HG03460 (cell line): ENCODE data around the gene RABGGTB.
"Not testable (repeated sequence)": the region's sequence is repeated elsewhere in the genome, so short reads cannot be mapped to it uniquely, and the experiment has no call there.

Experiments used
- ATAC-seq: cut with Tn5 transposase; IDR thresholded peaks from one replicate; pipeline ENCODE4 v1.9.1; 2021; ENCODE audit not compliant: unreplicated experiment

Gene RABGGTB

DNA sequence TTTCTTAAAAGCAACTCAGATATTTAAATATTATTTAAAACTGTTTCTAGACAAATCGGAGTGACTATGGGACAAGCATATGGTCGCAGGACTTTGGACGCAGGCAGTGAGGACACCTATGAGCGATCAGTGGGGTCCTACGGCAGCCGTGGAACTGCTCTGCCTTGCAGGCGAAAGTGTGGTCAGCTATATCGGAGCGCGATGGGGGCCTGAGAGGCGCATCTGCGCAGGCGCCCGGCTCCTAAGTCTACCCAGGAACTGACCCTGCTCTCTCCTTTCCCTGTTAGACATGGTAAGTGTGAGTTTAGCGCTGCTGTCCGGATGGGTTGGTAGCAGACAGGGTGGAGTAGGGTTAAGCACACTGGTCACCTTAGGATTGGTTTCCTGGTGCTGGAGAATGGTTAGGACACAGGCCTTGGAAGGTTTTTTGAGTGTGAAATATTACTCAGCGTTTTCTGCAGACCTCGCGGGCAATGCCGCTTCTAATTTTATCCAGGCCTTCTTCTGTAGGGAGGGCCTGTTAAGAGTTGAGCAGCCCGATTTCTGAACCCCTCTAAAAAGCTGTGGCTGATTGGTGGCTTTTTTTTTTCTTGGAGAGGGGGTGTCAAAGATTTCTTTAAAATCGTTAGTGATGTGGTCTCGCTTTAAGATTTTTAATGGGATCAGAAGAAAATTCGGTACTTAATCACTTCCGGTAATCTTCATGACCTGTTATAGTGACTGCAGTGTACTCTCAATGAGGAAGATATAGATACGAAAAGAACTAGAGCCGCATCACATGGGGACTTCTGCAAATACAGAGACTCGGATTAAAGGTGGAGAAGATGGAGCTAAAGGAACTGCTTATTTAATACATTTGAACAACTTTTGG lies at the start of gene RABGGTB:
RABGGTB (plus strand) TSS at position 274 of the 871 bp plus-strand sequence; CDS start at position 290, 16 bp downstream.
- ATAC-seq = peak; percentile 72

DNA sequence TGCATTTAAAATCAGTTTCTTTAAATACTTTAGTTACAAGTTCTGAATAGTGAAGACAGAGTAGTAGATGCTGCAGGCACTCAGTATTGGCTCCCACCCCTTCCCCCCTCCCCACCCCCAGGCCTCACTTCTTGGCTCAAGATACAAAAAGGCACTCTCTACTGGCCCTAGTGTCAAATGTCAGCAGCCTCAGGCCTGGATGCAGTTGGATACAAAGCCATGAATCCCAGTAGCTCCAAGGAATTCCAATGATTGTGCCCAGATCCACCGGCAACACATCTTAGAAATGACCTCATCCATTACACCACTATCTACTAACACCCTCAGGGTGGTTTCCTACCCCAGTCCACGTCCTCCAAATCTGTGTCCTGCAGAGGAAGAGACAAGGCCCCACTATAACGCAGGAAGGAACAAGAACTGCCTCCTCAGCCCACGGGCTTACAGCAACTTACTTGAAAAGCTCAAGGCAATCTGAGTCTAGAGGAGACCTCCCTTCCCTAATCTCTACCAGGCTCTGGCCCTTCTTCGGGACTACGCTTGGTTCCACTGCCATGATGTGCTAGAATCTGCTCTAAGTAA lies 43.9 kb upstream of the RABGGTB start:
- no peak for ATAC-seq

- peak; percentile 62 for ATAC-seq
Measured at GRCh38 chr1:75745276-75745675, 40.8 kb upstream of the RABGGTB start.

GRCh38 chr1:75757210-75757609 lies 28.8 kb upstream of the RABGGTB start:
- not testable (repeated sequence) for ATAC-seq

GRCh38 chr1:75758543-75758942 lies 27.5 kb upstream of the RABGGTB start:
- not testable (repeated sequence) for ATAC-seq

GRCh38 chr1:75764057-75764655 lies 21.9 kb upstream of the RABGGTB start:
- ATAC-seq = no peak

DNA sequence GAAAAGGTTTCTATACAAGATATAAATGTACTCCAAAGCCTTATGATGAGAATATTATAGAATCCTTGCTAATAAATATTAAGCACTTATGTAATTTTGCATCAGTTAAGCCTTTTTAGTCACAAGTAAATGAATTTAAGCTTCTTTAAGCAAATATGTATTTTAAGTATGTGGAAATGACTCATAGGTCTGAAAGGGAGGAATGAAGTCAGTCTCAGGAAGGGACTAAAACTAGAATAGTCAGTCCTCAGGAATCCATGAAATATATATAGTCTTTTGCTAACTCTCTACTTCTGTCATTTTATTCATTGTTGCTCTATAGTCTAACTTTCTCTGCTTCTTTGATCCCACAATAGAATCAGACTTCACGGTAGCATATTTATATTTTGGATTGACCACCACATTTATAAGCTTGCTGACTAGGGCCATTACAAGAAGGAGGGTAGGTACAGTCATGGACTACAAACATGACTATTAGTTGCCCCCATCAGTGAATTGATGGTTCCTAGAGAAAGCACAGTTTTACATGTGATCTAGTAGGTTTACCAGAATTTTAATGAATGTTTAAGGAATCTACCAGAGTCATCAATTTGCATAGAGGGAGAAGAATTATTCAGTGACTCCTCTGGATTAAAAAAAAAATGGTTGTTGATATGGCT lies 20.2 kb upstream of the RABGGTB start:
- ATAC-seq = no peak

DNA sequence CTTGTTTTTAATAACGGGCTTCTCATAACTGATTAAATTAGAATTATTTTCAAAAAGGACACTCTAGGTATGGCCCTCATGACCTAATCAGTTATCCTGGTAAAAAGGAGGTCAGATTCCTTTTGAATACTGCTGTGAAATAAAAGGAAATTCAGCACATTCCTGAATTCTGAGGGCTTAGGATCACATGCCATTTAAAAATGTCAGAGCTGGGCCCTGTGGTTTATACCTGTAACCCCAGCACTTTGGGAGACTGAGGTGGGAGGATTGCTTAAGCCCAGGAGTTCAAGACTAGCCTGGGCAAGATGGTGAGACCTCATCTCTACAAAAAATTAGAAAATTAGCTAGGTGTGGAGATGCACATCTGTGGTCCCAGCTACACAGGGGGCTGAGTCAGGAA lies 18.0 kb upstream of the RABGGTB start:
- no peak for ATAC-seq

- ATAC-seq = no peak
Measured at GRCh38 chr1:75770761-75771160, 15.3 kb upstream of the RABGGTB start.

- no peak for ATAC-seq
Measured at GRCh38 chr1:75771978-75772377, 14.1 kb upstream of the RABGGTB start.

DNA sequence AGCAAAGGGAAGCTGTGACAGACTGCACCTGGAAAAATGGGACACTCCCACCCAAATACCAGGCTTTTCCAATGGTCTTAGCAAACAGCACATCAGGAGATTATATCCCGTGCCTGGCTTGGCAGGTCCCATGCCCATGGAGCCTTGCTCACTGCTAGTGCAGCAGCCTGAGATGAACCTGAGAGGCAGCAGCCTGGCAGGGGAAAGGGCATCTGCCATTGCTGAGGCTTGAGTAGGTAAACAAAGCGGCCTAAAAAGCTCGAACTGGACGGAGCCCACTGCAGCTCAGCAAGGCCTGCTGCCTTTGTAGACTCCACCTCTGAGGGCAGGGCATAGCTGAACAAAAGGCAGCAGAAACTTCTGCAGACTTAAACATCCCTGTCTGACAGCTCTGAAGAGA lies 8.2 kb upstream of the RABGGTB start:
- ATAC-seq = not testable (repeated sequence)

- not testable (repeated sequence) for ATAC-seq
Measured at GRCh38 chr1:75778694-75779093, 7.4 kb upstream of the RABGGTB start.

GRCh38 chr1:75780183-75780582 lies 5.9 kb upstream of the RABGGTB start:
- not testable (repeated sequence) for ATAC-seq

DNA sequence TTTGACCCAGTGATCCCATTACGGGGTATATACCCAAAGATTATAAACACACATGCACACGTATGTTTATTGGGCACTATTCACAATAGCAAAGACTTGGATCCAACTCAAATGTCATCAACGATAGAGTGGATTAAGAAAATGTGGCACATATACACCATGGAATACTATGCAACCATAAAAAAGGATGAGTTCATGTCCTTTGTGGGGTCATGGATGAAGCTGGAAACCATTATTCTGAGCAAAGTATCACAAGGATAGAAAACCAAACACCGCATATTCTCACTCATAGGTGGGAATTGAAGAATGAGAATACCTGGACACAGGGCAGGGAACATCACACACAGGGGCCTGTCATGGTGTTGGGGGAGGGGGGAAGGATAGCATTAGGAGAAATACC lies 2.1 kb upstream of the RABGGTB start:
- ATAC-seq = not testable (repeated sequence)

- ATAC-seq = peak; percentile 19
Measured at GRCh38 chr1:75785320-75785982, 605 bp upstream of the RABGGTB start.

DNA sequence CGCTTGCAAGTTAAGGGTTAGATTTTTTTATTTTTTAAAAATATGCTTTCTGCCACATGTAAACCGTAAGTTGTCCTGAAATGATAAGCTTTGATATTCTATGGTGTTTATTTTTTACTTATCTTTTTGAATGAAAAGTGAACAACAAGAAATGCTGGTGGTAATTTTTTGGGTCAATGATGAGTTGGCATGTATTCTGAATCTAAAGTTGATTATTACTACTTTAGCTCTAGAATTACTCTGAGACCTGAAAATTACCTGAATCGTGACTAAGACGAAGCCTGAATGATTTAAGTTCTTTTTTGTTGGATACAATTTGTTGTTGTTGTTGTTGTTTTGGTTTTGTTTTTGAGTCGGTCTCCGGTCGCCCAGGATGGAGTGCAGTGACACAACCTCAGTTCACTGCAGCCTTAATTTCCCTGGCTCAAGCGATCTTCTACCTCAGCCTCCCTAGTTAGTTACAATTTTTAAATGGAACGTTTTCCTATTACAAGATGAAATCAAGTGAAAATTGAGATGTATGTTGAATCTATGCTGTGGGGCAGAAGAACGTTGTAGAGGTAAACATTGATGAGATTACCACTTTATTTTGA lies 941 bp downstream of the RABGGTB start:
- ATAC-seq = no peak

DNA sequence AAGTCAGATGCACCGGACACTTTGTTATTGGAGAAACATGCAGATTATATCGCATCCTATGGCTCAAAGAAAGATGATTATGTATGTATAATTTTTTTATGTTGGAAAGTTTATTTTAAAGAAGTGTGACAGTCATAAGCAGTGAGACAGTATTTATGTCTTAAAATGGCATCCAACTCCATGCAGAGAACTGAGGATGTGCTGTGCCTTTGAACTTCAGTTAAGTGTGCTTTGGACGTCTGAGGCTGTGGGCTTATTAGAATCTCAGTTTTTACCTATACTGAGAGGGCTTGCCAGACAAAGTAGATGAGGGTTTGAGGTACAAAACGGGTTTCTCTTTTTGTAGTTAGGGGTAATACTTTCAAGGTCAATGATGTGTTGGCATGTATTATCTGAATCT lies 1.5 kb downstream of the RABGGTB start:
- ATAC-seq = no peak

- no peak for ATAC-seq
Measured at GRCh38 chr1:75789988-75790387, 3.9 kb downstream of the RABGGTB start.

GRCh38 chr1:75791022-75791421 lies 5.0 kb downstream of the RABGGTB start:
- no peak for ATAC-seq

DNA sequence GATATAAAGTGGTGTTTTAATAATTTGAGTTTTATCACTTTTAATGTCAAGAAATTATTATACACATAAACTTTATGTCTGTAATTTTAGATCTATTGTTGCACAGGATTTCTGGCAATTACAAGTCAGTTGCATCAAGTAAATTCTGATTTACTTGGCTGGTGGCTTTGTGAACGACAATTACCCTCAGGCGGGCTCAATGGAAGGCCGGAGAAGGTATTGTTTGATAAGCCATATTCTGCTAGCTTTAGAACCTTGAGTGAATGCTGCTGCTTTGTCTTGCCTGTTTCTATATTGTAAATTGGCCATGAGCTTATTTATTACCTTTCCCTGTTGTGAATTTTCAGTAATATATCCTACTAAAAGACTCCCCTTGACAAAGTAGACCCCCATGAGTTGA lies 6.0 kb downstream of the RABGGTB start:
- ATAC-seq = no peak

- ATAC-seq = no peak
Measured at GRCh38 chr1:75794382-75794781, 8.3 kb downstream of the RABGGTB start.
